Suppressor macrophage treated with lipopolysaccharide for 1 hour (primary cell): ENCODE measurements around the gene RAB5IF.
"Not testable (repeated sequence)": the region's sequence is repeated elsewhere in the genome, so short reads cannot be mapped to it uniquely, and the experiment has no call there.

Experiments
- DNase-seq, 3 donors: peaks; one replicate each; pipeline ENCODE4 v3.0.0-alpha.2; 2020 to 2022

RAB5IF gene, protein sequence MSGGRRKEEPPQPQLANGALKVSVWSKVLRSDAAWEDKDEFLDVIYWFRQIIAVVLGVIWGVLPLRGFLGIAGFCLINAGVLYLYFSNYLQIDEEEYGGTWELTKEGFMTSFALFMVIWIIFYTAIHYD

GRCh38 chr20:36605399-36606157, at the start of gene RAB5IF:
RAB5IF (plus strand) TSS chr20:36605779; CDS start chr20:36605952, 173 bp downstream.
- DNase-seq: peak; percentile 100

- DNase-seq: no peak
These were observed 42.9 kb upstream of the RAB5IF start for GRCh38 chr20:36562724-36563123.

DNA sequence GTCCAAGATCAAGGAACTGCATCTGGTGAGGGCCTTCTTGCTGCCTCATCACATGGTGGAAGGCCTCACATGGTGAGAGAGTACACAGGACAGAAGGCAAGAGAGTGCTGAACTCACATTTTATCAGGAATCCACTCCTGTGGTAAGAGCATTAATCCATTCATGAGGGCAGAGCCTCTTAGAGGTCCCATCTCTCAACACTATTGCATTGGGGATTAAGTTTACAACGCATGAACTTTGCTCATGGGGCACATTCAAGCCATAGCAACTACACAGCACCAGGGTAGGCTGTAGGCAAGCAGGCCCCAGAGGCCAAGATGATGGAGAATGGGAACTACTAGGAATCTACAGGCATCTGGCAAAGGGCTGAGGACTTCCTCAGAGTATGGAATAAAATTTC, 42.2 kb upstream of the RAB5IF start:
- DNase-seq: no peak

DNA sequence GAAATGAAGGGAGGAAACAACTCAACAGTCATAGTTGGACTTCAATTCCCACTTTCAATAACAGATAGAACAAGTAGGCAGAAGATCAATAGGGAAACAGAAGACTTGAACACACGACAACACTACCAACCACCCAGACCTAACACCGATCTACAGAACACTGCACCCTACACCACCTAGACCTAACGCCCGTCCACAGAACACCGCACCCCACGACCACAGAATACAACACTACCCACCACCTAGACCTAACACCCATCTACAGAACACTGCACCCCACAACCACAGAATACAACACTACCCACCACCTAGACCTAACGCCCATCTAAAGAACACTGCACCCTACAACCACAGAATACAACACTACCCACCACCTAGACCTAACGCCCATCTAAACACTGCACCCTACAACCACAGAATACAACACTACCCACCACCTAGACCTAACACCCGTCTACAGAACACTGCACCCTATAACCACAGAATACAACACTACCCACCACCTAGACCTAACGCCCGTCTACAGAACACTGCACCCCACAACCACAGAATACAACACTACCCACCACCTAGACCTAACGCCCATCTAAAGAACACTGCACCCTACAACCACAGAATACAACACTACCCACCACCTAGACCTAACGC, 41.4 kb upstream of the RAB5IF start:
- DNase-seq: not testable (repeated sequence)

- DNase-seq: not testable (repeated sequence)
These were observed 40.9 kb upstream of the RAB5IF start for GRCh38 chr20:36564726-36565121.

DNA sequence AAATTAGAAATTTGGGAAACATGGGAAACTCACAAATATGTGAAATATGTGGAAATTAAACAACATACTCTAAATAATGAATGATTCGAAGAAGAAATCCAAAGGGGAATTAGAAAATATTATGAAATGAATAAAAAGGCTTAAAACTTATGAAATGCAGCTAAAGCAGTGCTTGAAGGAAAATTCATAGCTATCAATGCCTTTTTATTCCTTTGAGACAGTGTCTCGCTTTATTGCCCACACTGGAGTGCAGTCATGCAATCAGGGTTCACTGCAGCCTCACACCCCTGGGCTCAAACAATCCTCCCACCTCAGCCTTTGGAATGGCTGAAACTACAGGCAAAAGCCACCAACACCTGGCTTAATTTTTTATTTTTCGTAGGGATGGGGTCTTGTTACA, 40.1 kb upstream of the RAB5IF start:
- no peak for DNase-seq

DNA sequence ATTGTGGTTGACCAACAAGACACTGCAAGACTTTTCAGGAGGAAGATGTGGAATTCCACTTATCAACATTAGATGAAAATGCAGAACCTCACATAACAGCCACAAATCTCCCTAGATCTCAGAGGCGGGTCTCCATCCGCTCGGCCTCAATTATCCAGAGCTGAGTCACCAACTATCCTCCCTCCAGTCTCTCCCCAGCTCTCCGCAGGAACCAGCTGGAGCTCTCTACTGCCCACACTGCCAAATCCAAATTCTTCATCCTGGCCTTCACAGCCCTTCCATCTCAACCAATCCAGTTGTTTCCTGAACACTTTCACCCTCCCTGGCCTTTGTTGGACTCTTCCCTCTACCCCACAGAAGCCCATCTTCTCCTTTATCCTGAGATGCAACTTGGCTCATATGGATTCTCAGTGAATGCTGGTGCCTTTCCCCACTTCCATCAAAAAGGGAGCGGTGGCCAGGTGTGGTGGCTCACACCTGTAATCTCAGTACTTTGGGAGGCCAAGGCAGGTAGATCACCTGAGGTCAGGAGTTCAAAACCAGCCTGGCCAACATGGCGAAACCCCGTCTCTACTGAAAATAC, 35.6 kb upstream of the RAB5IF start:
- no peak for DNase-seq

GRCh38 chr20:36571564-36572504, 33.7 kb upstream of the RAB5IF start:
- DNase-seq: no peak

DNA sequence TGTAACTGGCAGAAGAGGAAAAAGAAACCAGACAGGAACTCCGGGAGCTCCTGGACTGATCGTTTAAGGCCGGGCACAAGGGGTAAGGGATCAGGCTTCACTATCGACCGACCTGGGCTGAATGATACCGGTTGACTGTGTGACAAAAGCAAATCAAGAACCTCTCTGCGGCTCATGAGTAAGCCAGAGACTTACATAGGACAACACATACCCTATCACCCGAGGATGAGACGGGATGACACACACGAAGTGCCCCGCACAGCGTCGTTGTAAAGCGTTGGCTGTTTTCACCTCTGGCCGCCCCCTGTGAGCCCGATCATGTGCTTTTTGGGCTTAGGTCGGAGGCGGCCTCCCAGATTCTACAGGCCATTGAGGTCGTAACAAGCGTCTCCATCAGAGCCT, 32.9 kb upstream of the RAB5IF start:
- DNase-seq: peak; percentile 77 to 79 (median 78)

- DNase-seq: peak; percentile 54 to 85 (median 69)
These were observed 32.3 kb upstream of the RAB5IF start, which contains the start of gene TGIF2 for GRCh38 chr20:36573103-36573797. TGIF2 (plus strand) TSS chr20:36573597; CDS start chr20:36578775, 5,178 bp downstream.

DNA sequence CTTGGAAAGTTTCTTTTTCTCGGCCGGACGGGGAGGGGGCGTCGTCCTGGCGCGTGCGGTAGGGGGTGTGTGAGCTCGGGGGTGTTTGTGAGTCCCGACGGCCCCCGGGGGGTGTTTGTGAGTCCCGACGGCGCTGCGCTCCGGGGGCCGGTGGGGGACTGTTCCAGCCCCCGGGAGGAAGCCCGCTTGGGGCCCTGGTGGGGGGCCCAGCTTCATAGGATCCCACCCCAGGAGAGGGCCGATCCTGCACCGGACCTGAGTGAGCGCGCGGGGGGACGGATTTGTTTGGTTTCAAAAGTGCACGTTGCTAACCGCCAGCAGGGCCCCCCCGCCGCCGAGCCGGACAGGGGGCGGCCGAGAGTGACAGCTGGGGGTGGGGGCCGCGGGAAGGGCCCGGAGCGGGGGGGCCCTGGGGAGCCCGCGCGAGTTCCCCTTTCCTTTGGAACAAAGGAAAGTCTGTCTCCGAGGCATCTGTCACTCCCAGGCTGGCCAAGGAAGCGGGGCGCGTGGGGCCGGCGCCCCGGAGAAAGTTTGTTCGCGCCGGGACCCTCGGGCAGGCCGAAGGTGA, 31.7 kb upstream of the RAB5IF start:
- DNase-seq: peak; percentile 67 to 88 (median 72)

DNA sequence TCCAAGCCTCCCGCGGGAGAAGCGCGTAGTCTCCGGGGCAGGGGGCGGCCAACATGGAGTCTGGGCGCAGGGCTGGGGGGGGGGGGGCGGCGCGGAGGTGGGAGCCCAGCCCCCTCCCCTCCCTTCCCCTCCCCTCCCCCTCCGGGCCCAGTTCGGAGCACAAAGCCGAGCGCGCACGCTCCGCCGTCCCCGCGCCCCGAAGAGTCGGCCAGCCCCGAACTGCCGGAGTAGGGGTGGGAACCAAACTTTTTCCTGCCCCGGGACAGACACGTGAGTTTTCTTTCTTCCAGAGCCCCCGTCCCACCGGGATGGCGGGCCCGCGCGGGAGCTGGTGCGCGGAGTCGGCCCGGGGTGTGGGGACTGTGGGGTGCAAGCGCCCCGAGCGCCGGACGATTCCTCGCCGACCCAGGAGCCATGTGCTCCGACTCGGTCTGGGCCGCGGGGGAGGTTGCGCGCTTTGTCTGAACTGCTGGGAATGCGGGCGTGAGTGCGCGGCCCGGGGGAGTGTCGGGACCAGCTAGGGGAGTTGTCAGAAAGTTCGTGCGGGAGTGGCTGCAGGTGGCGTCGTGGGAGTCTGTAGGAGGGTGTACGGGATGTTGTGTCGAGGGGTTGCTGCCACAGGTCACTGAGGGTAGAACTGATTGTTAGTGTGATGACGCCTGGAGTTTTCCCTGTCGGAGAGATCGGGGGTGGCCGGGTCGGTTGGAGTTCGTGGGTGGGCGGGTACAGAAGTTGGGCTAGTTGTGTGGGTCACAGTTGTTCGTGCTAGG, 31.0 kb upstream of the RAB5IF start:
- peak; percentile 48 to 63 (median 57) for DNase-seq

GRCh38 chr20:36576081-36576445, 29.5 kb upstream of the RAB5IF start:
- no peak for DNase-seq

GRCh38 chr20:36578356-36579041, 27.1 kb upstream of the RAB5IF start:
- no peak for DNase-seq

DNA sequence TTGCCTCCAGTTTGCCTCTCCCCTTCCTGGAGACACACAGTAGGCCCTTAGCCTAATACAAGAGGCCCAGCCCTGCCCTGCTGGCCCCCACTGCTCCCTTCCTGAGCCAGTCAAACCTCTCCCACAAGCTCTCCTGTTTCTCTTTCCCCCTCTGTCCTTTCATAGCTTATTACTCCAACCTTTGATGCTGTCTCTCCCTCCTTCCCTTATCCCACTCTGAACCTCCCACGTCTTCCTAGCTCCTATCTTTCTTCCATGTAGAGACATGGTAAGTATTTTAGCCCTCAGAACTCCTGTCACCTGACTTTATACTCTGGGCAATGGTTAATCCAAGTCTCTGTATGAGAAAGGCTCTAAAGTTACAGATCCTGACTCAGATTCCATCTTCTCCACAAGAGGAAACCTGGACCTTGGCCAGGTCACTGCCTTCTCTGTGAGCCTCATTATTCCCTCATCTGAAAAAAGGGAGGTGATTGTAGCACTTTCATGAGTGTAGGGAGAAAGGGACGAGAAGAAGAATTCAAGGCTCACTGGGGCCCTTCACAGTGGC, 25.5 kb upstream of the RAB5IF start:
- no peak for DNase-seq

GRCh38 chr20:36582322-36582721, 23.3 kb upstream of the RAB5IF start:
- DNase-seq: no peak

DNA sequence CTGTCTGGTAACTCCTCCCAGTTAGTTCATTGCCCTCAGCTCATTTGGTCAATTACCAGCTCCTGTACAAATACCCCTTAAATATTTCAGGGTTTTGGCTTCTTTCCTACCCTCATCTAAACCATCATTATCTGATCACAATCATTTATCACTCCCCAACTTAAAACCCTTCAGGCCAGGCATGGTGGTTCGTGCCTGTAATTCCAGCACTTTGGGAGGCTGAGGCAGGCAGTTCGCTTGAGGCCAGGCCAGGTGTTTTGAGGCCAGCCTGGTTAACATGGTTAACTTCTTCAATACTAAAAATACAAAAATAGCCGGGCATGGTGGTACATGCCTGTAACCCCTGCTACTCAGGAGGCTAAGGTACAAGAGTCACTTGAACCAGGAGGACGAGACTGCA, 22.8 kb upstream of the RAB5IF start:
- no peak for DNase-seq

DNA sequence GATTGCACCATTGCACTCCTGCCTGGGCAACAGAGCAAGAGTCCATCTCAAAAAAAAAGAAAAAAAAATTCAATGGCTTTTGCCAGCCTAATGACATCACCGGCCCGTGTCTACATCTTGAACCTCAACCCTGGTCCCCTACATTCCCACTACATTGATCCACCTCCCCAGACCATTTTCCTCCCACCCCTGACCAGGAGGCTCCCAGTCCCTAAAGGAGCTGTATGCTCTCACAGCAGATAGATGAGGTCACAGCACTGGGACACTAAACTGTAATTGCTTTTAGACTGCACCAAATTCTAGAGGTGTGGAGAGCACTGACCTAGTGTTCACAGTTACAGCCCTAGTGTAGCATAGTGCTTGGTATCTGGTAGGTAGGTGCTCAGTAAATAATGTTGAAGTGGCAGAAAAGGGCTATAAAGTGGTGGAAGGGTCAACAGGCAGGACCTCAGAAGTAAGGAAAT, 21.5 kb upstream of the RAB5IF start:
- no peak for DNase-seq

GRCh38 chr20:36585410-36586125, 20.0 kb upstream of the RAB5IF start:
- DNase-seq: no peak
